ENCODE measurements around the gene RALGPS1. TPM values are rescaled to one million over a fixed set of nuclear protein-coding genes. Genes with fewer than 3 reads are reported as not detected.

Gene RALGPS1
- total and polyA plus RNA-seq, 2 experiments from 2014 or later = 13.1 to 22.1 TPM

DNA sequence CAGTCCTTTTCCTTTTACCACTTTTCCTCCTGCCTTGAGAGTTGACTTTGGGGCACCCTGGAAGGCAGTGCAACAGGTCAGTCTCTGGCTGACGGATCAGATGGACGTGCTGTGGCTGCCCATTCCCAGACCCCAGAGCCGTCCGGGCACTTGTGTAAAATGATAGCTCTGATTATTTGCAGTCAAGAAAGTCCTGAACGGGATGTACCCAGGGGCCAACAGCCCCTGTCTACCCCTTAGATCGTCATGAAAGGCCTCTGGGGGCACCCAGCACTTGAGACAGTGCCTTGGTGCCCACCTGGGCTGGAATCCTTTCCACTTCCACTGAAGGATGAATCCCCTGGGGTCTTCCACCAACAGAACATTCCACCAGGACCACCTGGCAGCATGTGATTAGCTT is 225.6 kb downstream of the RALGPS1 start:
- H3K4me1 ChIP-seq (ENCODE audit: insufficient read depth) = no peaks in the 10 kb centered on the region
- DNase-seq (ENCODE audit: low spot score) = no peak
- no peak overlapping the region for H3K27ac ChIP-seq
- TF ChIP-seq, protein P1, sequence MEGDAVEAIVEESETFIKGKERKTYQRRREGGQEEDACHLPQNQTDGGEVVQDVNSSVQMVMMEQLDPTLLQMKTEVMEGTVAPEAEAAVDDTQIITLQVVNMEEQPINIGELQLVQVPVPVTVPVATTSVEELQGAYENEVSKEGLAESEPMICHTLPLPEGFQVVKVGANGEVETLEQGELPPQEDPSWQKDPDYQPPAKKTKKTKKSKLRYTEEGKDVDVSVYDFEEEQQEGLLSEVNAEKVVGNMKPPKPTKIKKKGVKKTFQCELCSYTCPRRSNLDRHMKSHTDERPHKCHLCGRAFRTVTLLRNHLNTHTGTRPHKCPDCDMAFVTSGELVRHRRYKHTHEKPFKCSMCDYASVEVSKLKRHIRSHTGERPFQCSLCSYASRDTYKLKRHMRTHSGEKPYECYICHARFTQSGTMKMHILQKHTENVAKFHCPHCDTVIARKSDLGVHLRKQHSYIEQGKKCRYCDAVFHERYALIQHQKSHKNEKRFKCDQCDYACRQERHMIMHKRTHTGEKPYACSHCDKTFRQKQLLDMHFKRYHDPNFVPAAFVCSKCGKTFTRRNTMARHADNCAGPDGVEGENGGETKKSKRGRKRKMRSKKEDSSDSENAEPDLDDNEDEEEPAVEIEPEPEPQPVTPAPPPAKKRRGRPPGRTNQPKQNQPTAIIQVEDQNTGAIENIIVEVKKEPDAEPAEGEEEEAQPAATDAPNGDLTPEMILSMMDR (IDR thresholded peaks at IDR 0.05; ENCODE audit: poor library complexity) = no peak
- no peak for TF ChIP-seq EZH2phosphoT487 (IDR thresholded peaks at IDR 0.05; ENCODE audit: low read depth, severe bottlenecking, unreplicated experiment)
- TF ChIP-seq EZH2 (IDR thresholded peaks at IDR 0.05; ENCODE audit: borderline replicate concordance) = no peak
- H3K79me2 ChIP-seq = no peaks in the 10 kb centered on the region
- H3K36me3 ChIP-seq (replicated peaks; ENCODE audit: insufficient read depth, low read depth) = no peaks in the 10 kb centered on the region
- H3K4me3 ChIP-seq = no peak overlapping the region
- H3K9me3 ChIP-seq (ENCODE audit: low read depth) = no peaks in the 10 kb centered on the region
- H3K4me2 ChIP-seq = no peak overlapping the region
- no peaks in the 10 kb centered on the region for H4K20me1 ChIP-seq (ENCODE audit: insufficient read depth, poor library complexity, severe bottlenecking)
- H3K27me3 ChIP-seq = no peaks in the 10 kb centered on the region
- H2AFZ ChIP-seq = no peak overlapping the region
- 88% methylated on average over 6 of the region's 6 CpGs for WGBS (ENCODE audit: low lambda C conversion rate, missing lambda C conversion rate)
- no peaks in the 10 kb centered on the region for H3K9me2 ChIP-seq (replicated peaks; ENCODE audit: insufficient read depth)

DNA sequence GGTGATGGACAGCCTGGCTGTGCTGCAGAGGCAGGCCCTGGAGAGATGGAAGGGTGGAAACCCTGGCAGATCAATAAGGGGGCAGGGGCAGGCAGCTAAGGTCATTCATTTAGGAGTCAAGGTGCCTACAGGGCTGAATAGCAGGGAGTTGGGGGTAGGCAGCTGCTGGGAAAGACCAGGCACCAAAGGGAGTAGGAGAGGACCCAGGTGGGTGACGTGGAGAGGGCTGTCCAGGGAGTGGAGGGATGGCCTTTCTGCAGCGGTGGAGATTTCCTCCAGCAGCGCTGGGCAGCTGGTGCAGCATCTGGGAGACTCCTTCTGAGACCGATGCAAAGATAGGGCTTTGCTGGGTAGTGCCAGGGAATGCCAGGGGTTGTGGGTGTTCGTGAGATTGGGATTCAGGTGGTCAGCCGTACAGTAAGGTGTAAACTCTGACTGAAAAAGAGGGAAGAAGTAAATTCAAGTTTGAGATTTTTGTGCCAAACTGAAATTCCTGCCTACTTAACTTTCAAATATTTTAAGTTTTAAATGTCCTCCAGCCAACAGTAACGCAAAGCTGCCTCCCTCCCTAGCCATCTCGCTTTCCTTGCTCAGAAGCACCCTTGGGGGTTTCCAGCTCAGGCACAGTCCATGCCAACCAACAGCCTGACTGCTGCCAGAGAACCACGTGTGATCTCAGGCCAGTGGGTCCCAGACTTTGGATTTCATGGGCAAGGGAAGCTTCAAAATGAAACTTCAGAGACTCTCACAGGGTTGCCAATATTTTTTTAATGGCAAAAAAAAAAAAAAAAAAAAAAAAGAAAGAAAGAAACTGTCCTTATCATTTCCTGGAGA is 226.5 kb downstream of the RALGPS1 start:
- no peak for DNase-seq (ENCODE audit: low spot score)
- no peaks in the 10 kb centered on the region for H4K20me1 ChIP-seq (ENCODE audit: insufficient read depth, poor library complexity, severe bottlenecking)
- 92% methylated on average over 9 of the region's 9 CpGs for WGBS (ENCODE audit: low lambda C conversion rate, missing lambda C conversion rate)

DNA sequence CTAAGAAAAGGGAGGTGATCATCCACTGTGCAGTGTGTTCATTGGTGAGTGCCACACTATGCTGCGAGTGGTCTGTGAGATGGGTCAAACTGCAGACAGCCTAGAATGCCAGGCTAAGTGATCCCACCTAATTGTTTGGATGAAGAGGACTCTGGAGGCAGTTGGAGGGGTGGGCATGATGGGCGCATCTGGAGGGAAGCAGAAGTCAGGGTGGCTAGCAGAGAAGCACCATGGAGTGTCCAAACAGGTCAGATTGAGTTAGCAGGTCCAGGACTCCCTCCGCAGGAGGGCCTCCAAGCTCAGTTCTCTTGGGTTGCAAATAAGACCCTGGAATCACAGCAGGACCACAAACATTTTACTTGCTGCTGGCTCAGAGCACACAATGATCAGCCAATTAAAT is 227.7 kb downstream of the RALGPS1 start:
- no peaks in the 10 kb centered on the region for H3K79me2 ChIP-seq
- H4K20me1 ChIP-seq (ENCODE audit: insufficient read depth, poor library complexity, severe bottlenecking) = no peaks in the 10 kb centered on the region
- H3K9me3 ChIP-seq (ENCODE audit: low read depth) = no peaks in the 10 kb centered on the region
- no peak overlapping the region for H3K4me3 ChIP-seq
- H3K4me2 ChIP-seq = no peak overlapping the region
- H3K27ac ChIP-seq = no peak overlapping the region
- H3K27me3 ChIP-seq = no peaks in the 10 kb centered on the region
- no peaks in the 10 kb centered on the region for H3K9me2 ChIP-seq (replicated peaks; ENCODE audit: insufficient read depth)
- WGBS (ENCODE audit: low lambda C conversion rate, missing lambda C conversion rate) = 89% methylated on average over 3 of the region's 3 CpGs
- H3K4me1 ChIP-seq (ENCODE audit: insufficient read depth) = no peaks in the 10 kb centered on the region
- no peak for DNase-seq (ENCODE audit: low spot score)
- H2AFZ ChIP-seq = no peak overlapping the region
- TF ChIP-seq, protein P1 (IDR thresholded peaks at IDR 0.05; ENCODE audit: poor library complexity) = no peak
- TF ChIP-seq EZH2 (IDR thresholded peaks at IDR 0.05; ENCODE audit: borderline replicate concordance) (no peak), EZH2phosphoT487 (IDR thresholded peaks at IDR 0.05; ENCODE audit: low read depth, severe bottlenecking, unreplicated experiment) (no peak)
- H3K36me3 ChIP-seq (replicated peaks; ENCODE audit: insufficient read depth, low read depth) = no peaks in the 10 kb centered on the region

More for the DNA sequence above, 226.5 kb downstream of the RALGPS1 start:
- Histone ChIP-seq H3K27ac (no peak overlapping the region), H3K9me3 (ENCODE audit: low read depth) (no peaks in the 10 kb centered on the region), H3K36me3 (replicated peaks; ENCODE audit: insufficient read depth, low read depth) (no peaks in the 10 kb centered on the region), H3K79me2 (no peaks in the 10 kb centered on the region), H2AFZ (no peak overlapping the region), H3K4me1 (ENCODE audit: insufficient read depth) (no peaks in the 10 kb centered on the region), H3K9me2 (replicated peaks; ENCODE audit: insufficient read depth) (no peaks in the 10 kb centered on the region), H3K27me3 (no peaks in the 10 kb centered on the region), H3K4me3 (no peak overlapping the region), H3K4me2 (no peak overlapping the region)
- TF ChIP-seq, protein P1 (IDR thresholded peaks at IDR 0.05; ENCODE audit: poor library complexity) = no peak
- TF ChIP-seq EZH2phosphoT487 (IDR thresholded peaks at IDR 0.05; ENCODE audit: low read depth, severe bottlenecking, unreplicated experiment) (no peak), EZH2 (IDR thresholded peaks at IDR 0.05; ENCODE audit: borderline replicate concordance) (no peak)
